HG02943 (cell line): ENCODE data around the gene ELK3.

Experiments
- ATAC-seq: cut with Tn5 transposase; IDR thresholded peaks from one replicate; pipeline ENCODE4 v1.9.1; 2021; ENCODE audit warnings: mild to moderate bottlenecking, low read depth, moderate library complexity; ENCODE audit not compliant: unreplicated experiment

The ELK3 gene

DNA sequence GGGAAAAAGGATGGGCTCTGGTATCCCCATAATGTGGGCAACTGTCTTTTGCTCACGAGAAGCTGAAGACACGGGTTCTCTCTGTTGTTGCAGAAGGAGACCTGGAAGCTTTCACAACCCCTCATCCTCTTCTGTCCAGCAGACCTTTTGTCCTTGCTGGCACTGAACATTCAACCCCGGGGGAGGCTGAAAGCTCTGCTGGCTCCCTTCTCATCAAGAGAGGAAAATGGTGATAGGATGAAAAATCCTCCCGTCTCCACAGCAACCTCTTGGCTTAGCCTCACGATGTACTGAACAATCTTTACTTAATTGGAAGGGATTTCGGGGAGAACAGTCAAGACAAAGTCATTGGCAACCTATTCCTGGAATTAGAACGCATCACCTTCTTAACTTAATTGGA is 39.0 kb downstream of the ELK3 start:
- no peak for ATAC-seq

GRCh38 chr12:96233939-96234461 is 39.8 kb downstream of the ELK3 start:
- ATAC-seq, result no peak

DNA sequence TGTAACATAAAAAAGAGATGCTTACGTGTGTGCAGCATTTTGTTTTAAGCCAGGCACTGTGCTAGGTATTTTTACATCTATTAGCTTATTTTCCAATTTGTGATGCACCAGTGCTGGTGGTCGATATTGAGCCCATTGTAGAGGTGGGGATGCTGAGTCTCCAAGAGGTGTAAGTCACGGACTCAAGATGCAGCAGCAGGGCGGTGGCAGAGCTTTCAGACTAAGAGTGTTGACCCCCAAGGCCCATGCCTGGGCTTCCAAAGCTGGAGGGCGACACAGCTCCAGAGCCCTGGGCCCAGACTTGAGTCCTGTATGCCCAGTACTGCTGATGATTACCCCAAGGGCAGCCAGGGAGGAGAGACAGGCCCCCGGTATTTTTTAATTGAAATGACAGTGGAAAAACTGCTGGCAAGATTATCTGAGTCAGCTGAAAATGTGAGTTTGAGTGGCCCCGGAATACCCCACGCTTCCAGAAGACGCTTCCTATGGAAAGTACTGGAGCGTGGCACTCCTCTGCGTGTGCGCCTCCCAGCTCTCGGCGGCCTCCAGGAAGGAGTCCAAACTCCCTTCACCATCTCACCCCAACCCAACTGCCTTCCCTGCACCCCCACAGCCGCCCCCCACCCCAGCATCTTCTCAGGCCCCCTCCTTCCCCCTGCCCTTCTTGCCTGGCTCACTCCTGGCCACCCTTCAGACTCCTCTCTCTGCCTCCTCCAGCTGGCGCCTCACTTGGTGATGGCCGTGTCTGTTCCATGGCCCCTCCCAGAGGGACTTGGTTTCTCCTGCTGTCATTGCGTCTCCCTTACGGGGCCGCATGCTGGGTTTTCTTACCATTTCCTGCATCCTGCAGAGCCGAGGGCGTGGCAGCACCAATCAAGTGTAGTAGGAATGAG is 40.7 kb downstream of the ELK3 start:
- no peak for ATAC-seq

DNA sequence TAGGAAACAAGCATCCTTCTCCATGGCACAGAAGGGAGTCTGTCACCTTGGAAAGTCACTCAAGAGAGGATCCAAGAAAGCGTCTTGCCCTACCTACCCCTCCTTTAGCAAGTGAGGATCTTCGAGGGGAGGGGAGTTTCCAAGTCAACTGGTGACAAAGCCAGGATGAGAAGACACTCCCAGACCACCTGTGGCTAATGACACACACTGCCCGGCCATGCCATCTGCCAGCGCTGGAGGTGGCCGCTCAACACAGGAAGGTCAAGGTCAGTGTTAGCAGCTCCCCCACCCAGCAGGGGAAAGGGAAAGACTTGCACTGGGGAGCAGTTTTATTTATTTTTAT is 41.3 kb downstream of the ELK3 start:
- no peak for ATAC-seq

- no peak for ATAC-seq
Measured at GRCh38 chr12:96236221-96236822, 42.1 kb downstream of the ELK3 start.

DNA sequence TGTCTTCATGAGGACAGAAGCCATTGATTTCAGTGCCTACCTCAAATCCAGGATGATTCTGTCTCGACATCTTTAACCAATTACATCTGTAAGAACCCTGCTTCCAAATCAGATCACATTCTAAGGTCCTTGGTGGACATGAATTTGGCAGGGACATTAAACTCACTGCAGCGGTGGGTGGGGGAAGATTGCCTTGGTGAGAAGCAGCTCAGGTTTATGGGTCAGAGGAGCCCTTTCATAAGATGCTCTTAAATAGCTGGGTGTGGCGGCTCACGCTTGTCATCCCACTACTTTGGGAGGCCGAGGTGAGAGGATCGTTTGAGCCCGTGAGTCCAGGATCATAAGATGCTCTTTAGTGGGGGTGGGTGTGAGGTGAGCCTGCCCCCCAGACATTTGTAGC is 42.9 kb downstream of the ELK3 start:
- ATAC-seq, result no peak

- ATAC-seq, result no peak
Measured at GRCh38 chr12:96237465-96238077, 43.4 kb downstream of the ELK3 start.

- ATAC-seq, result no peak
Measured at GRCh38 chr12:96238336-96239047, 44.3 kb downstream of the ELK3 start.

DNA sequence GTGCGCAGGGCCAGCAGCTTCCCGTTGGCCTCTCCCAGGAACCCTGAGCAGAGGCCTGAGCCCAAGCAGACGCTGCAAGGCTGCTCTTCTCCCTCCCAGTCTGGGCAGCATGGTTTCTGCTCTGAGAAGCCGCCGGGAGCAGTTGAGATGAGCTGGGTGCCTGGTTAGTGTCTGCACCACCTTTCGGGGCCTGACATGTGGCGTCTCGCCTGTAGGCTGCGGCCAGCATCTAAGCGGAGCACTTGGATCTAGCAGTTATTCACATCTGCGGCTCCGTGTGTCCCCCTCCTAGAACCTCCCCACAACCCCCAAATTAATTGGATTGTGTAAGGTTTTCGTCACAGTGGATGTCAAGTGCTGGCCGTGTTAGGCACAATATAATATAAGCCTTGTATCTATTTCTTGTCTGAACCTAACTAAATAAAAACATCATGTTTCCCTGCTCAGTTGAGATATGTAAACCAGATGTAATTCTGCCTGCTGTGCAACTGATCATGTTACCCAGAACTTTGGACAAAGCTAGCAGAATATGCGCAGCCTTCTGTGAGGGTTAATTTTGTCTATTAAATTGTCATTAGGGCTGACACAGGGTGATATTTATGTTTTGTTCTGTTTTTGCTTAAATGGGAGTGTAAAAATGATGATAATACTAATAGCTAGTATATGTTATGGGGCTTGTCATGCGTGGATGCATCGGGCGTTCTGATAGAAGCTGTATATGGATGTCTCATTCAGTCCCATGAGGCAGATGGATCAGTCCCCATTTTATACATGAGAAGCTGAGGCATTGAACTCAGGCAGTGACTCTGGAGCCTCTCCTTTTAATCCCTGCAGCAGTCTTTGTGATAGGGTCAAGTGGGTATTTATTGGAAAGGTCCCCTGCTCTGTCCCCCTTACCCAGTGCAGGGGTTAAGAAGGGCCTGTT is 45.8 kb downstream of the ELK3 start:
- no peak for ATAC-seq

DNA sequence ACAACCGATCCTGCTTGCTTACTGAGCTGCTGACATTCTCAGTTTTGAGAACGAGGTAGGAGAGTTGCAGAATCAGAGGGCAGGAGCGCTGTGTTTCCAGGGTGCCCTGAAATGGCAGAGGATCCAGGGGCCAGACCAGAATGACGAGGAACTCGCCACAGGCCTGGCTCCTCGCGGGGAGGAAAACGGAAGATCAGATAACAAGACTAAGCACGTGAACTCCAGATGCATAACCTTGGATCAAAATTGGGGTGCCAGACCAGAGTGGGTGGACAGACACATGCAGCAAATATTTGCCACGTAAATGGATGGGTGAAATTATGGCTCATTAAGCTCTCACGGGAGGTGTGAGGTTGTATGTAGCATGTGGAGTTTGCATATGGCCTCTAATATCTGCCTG is 46.5 kb downstream of the ELK3 start:
- ATAC-seq, result no peak

- no peak for ATAC-seq
Measured at GRCh38 chr12:96241431-96241830, 47.3 kb downstream of the ELK3 start.

DNA sequence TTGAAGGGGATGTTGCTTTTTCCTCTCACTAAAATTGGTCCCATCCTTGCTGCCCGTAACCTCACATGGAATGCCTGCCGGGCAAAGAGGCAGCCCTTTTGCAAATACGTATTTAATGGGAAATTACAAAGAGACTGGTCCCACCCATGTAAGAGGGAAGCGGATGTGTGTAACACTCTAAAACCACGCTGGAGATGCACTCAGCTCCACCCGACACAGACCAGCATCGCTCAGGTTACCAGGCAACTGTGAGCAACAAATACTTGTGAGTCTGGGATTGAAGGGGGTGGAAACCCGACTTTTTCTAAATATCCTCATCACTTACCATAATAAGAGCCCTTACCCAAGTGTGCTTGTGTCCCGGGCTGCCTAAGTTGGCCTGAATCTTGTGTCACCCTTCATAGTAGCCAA is 47.7 kb downstream of the ELK3 start:
- ATAC-seq, result no peak

- no peak for ATAC-seq
Measured at GRCh38 chr12:96242597-96242996, 48.4 kb downstream of the ELK3 start.

DNA sequence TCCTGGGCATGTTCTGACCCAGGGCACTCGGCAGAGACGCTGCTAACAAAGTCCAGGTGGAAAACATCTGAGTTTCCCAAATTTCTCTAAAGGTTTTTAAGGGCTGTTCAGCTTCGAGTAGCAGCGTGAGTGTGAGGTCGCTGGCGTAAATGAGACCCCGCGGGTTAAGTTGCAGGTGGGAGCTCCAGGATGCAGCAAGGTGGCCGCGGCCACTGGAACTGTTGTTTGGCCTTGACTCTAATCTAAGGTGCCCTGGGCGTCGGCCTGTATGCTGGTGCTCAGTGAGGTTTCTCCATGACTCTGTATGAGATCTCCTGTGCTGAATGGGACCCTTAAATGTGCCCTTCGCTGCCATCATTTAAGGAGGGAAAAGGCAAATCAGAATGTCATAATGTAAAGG is 50.7 kb downstream of the ELK3 start:
- ATAC-seq, result no peak

DNA sequence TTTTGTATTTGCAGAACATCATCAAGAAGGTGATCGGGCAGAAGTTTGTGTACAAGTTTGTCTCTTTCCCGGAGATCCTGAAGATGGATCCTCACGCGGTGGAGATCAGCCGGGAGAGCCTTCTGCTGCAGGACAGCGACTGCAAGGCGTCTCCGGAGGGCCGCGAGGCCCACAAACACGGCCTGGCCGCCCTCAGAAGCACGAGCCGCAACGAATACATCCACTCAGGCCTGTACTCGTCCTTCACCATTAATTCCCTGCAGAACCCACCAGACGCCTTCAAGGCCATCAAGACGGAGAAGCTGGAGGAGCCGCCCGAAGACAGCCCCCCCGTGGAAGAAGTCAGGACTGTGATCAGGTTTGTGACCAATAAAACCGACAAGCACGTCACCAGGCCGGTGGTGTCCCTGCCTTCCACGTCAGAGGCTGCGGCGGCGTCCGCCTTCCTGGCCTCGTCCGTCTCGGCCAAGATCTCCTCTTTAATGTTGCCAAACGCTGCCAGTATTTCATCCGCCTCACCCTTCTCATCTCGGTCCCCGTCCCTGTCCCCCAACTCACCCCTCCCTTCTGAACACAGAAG is 52.8 kb downstream of the ELK3 start:
- ATAC-seq, result no peak

DNA sequence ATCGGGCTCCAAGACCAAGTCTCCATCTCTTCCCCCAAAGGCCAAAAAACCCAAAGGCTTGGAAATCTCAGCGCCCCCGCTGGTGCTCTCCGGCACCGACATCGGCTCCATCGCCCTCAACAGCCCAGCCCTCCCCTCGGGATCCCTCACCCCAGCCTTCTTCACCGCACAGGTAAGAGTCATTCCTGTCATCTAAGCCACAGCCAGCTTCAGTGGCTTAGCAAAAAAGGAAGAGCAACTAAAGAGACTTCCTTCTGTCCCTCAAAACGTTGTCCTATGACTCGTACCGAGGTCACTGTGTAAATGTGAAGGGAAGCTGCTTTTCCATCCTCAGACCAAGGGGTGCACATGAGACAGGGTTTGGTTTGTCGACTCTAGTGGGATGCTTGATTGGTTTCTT is 53.4 kb downstream of the ELK3 start:
- no peak for ATAC-seq

DNA sequence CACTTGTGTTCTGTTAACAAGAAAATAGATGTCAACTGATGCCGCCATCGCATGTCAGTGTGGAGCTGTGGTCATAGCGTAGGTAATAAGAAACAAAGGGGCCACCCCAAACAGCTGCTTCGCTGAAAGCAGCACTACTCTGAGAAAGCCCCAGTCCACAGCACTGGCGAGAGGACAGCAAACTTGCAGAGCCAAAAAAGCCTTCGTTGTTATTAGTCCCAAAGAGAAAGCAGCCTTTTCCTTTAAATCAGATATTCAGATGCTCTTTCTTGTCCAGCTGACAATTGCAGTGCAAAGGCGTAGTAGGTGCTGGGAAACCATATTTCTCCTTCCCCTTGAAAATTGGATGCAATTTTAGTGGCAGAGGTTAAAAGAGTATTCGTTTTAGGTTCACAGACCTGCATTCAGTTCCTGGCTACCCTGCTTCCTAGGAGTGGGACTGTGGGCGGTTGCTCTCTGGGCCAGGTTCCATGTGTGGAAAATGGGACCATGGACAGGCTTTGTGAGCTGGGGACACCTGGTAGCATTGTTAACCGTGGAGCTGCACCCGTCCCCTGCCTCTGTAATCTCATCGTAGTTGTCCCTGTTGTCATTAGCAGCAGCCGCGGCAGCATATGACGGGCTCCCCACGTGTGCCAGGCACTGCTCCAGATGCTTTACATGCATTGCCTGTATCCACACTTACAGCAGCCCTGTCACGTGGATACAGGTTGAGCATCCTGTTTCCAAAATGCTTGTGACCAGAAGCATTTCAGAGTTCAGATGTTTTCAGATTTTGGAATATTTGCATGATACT is 54.2 kb downstream of the ELK3 start:
- ATAC-seq, result no peak

DNA sequence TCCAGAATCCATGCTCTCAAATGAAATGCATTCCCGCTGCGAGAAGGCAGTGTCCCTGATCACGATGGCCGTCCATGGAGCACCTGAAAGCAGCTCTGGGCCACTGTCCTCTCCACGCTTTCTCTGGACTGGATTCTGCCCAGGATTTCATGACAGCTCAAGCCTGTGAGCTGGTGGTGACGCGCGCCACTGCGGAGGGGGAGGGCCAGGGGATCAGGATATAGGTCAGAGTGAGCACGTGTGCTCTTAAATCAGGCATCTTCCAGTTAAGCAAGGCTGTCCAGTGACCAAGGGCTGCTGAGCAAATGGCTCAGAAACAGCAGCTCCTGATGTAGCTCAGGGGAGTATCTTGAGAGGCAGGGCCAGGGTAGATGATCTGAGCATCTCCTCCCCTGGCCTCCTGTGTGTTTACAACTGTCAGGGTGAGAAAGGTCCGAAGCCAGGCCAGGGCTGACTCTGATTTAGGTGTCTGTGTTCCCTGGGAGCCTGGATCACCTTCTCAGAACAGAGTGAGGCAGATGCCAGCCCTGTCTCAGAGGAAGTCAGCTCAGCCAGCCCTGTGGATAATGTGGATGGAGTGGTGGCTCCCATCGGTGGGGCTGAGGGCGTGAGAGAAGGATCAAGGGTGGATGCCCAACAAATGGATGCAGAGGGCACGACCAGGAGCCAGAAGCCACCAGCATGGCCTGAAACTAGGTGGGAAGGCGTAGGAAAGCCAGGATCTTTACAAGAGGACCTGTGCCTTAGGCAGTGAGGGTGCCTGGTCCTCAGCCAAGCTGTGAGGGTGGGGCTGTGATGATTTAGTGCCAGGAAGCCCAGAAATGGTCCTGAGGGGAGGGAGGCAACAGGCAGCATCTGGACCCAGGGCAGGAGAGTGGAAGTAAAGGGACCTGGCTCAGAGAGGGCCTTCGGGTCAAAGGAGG is 55.3 kb downstream of the ELK3 start:
- no peak for ATAC-seq
